GM19238 (cell line): ENCODE data around the gene KANSL2.

ENCODE experiments used
- DNase-seq: peaks from one replicate; pipeline ENCODE4 v3.0.0; 2011; ENCODE audit warnings: low spot score; ENCODE audit not compliant: insufficient read length

Gene KANSL2

DNA sequence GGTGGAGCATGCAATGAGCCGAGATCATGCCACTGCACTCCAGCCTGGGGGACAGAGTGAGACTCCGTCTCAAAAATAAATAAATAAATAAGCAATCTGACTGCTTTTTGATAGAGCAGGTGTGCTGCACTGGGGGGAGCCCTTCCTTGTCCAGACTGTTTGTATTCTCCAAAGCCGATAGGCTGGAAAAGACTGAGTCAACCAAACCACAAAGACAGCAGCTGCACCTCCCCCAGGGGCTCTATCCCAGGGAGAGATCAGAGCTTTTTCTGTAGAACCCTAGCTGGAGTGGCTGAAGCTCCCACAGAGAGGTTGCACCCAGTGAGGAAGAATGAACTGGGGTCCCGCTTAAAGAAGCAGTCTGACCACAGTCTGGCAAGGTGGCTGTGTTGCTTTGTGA, 66.4 kb downstream of the KANSL2 start:
- no peak for DNase-seq

DNA sequence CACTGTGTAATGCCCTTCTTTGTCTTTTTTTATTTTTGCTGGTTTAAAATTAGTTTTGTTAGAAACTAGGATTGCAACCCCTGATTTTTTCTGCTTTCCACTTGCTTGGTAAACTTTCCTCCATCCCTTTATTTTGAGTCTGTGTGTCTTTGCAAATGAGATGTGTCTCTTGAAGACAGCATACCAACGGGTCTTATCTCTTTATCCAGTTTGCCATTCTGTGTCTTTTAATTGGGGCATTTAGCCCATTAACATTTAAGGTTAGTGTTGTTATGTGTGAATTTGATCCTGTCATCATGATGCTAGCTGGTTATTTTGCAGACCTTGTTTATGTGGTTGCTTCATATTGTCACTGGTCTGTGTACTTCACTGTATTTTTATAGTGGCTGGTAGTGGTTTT, 68.7 kb downstream of the KANSL2 start:
- no peak for DNase-seq
